ENCODE data around the gene HSD17B3. TPM values are rescaled to one million over a fixed set of nuclear protein-coding genes. Genes with fewer than 3 reads are reported as not detected.

The HSD17B3 gene
- total and polyA plus RNA-seq, 2 of the 13 experiments (the other 11 are each of a cell fraction or from before 2014, with no cell fraction given), result 0.12 TPM; not detected in 1

DNA sequence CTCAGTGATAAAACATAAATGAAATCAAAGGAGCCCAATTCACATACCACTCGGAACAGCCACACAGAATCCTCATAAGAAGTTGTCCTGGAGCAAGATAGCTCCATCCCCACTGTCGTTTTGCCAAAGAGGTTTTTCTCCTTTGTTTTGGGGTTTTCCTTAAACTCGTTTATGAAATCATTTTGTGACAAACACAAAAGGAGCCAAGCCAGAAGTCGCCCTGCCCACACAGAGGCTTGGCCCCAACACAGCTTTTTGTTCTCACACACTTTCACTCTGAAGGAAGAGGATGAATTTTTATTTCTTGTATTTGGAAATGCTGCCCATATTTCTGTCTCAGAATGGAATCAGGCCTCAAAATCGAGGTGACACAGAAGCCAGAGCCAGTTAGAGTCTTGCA lies 113.4 kb downstream of the HSD17B3 start:
- Histone ChIP-seq H3K4me3 (replicated peaks in 1 of 3; ENCODE audit: insufficient read depth in 1 of 3, low read depth in 2 of 3, low read length in 3 of 3) (no peak overlapping the region), H3K27me3 (ENCODE audit: control insufficient read depth in 1 of 2, insufficient read depth in 2 of 2, low read length in 2 of 2) (peaks cover 0 to 6% of the 10 kb centered on the region in 2 experiments; a peak in 2 of 5 replicates), H3K9me3 (ENCODE audit: low read length) (peaks cover 8% of the 10 kb centered on the region), H3K9ac (ENCODE audit: insufficient read depth, low read depth, low read length) (no peak overlapping the region), H3K79me2 (ENCODE audit: insufficient read depth, low read length) (no peaks in the 10 kb centered on the region), H3K36me3 (replicated peaks in 1 of 2; ENCODE audit: control insufficient read depth in 1 of 2, insufficient read depth in 2 of 2, low read length in 2 of 2) (no peaks in the 10 kb centered on the region), H3K27ac (ENCODE audit: extremely low read length, insufficient read depth, low read length) (no peak overlapping the region), H3K4me1 (ENCODE audit: insufficient read depth, low read length) (no peaks in the 10 kb centered on the region), H2AFZ (ENCODE audit: low read length) (no peak overlapping the region), H3K4me2 (ENCODE audit: low read depth, low read length) (no peak overlapping the region), H4K20me1 (ENCODE audit: insufficient read depth, low read length) (no peaks in the 10 kb centered on the region)
- in situ Hi-C loops (cut with HindIII; ENCODE audit: extremely low pct_ligation_motif_present, low pct_unique_long_range_greater_than_20kb), result no loop called here
- WGBS (ENCODE audit: low lambda C conversion rate), result 0% methylated on average over 5 of the region's 5 CpGs
- POLR2A ChIA-PET, result no interaction called here
- DNase-seq (ENCODE audit: low spot score) (no peak), FAIRE-seq (no peak), ATAC-seq (no peak)
- no TSS peak for BruUV-seq (replicated peaks)
- CTCF ChIA-PET (ENCODE audit: low intra/inter-chr PET ratio, low total read pairs), result no interaction called here
- intact Hi-C loops (cut with micrococcal nuclease; ENCODE audit: unreplicated experiment), result no loop called here
- TF ChIP-seq BCLAF1 (IDR thresholded peaks at IDR 0.05) (no peak), ATF6 (CRISPR knock-in tag; conservative IDR thresholded peaks at IDR 0.05) (no peak), ZNF496 (CRISPR knock-in tag; IDR thresholded peaks at IDR 0.05; ENCODE audit: insufficient replicate concordance) (no peak), NPAS2 (CRISPR knock-in tag; IDR thresholded peaks at IDR 0.05; ENCODE audit: borderline replicate concordance) (no peak), TGIF2 (CRISPR knock-in tag; IDR thresholded peaks at IDR 0.05) (no peak), DPF2 (CRISPR knock-in tag; IDR thresholded peaks at IDR 0.05; ENCODE audit: borderline replicate concordance, low read depth) (no peak), ZNF343 (CRISPR knock-in tag; IDR thresholded peaks at IDR 0.05) (no peak)
- TF ChIP-seq, protein P1, sequence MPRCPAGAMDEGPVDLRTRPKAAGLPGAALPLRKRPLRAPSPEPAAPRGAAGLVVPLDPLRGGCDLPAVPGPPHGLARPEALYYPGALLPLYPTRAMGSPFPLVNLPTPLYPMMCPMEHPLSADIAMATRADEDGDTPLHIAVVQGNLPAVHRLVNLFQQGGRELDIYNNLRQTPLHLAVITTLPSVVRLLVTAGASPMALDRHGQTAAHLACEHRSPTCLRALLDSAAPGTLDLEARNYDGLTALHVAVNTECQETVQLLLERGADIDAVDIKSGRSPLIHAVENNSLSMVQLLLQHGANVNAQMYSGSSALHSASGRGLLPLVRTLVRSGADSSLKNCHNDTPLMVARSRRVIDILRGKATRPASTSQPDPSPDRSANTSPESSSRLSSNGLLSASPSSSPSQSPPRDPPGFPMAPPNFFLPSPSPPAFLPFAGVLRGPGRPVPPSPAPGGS (CRISPR knock-in tag; IDR thresholded peaks at IDR 0.05), result no peak
- TF ChIP-seq, protein P2, sequence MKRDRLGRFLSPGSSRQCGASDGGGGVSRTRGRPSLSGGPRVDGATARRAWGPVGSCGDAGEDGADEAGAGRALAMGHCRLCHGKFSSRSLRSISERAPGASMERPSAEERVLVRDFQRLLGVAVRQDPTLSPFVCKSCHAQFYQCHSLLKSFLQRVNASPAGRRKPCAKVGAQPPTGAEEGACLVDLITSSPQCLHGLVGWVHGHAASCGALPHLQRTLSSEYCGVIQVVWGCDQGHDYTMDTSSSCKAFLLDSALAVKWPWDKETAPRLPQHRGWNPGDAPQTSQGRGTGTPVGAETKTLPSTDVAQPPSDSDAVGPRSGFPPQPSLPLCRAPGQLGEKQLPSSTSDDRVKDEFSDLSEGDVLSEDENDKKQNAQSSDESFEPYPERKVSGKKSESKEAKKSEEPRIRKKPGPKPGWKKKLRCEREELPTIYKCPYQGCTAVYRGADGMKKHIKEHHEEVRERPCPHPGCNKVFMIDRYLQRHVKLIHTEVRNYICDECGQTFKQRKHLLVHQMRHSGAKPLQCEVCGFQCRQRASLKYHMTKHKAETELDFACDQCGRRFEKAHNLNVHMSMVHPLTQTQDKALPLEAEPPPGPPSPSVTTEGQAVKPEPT (CRISPR knock-in tag; IDR thresholded peaks at IDR 0.05; ENCODE audit: low read depth), result no peak
- TF ChIP-seq, protein P3, sequence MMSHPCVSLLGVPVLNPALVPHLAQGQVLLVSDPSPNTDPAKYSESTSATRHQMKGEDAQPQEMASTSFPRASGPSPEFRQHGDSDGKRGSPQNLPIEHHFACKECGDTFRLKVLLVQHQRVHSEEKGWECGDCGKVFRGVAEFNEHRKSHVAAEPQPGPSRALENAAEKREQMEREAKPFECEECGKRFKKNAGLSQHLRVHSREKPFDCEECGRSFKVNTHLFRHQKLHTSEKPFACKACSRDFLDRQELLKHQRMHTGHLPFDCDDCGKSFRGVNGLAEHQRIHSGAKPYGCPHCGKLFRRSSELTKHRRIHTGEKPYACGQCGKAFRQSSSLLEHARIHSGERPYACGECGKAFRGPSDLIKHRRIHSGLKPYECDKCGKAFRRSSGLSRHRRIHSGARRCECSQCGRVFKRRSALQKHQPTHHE (CRISPR knock-in tag; IDR thresholded peaks at IDR 0.05; ENCODE audit: borderline replicate concordance), result no peak

Data from HepG2 (cell line).